Occipital lobe (tissue), 2 donors: ENCODE measurements around the gene SLC25A36. TPM values are rescaled to one million over a fixed set of nuclear protein-coding genes. Genes with fewer than 3 reads are reported as not detected.
A peak's percentile ranks its signal among the peaks of the same experiment; 100 is the strongest.
"Not testable (repeated sequence)": the region's sequence is repeated elsewhere in the genome, so short reads cannot be mapped to it uniquely, and the experiment has no call there.

ENCODE experiments used
- DNase-seq: peaks from one replicate; lab custom pipeline; 2025; lab: John Stamatoyannopoulos, UW
- total RNA-seq: library from RNA; depleted of rRNA; stranded (reverse); fragments of >200 nt; gene quantifications from one replicate; pipeline ENCODE4 v1.2.3, GENCODE V29; 2014

The SLC25A36 gene
- total RNA-seq, 1 donor from 2014 or later, result 228 TPM

DNA sequence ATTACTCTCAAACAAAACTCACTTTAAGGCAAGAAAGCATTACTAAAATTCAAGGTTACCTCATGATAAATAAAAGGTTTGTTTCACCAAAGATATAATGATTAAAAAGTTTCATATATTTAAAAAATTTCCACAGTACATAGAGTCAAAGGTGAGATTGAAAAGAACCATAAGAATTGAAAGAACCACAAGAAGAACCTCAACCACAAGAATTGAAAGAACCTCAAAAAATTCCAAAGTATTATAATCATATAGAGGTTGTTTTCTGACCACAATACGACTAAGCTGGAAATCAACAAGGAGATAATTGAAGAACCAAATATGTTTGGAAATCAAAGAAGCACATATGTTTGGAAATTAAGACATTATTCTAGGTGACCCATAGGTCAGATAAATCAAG lies 52.7 kb downstream of the SLC25A36 start:
- no peak for DNase-seq

GRCh38 chr3:140994861-140995260 lies 53.2 kb downstream of the SLC25A36 start:
- DNase-seq, result not testable (repeated sequence)

DNA sequence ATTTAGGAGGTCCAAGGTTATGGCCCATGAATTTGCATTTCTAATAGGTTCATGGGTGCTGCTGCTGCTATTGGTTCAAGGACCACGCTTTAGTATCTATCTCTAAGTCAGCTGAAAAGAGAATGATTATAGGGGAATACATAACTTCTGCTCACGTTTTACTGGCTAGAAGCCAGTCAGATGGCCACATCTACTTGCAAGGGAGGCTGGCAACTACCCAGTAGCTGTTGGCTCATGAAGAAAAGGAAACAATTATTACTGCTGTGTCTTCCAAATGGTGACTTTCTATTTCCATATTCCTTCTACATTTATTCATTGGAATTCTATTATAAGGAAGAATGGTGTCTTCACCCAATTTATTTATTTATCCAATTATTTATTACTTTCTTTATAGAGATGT lies 54.2 kb downstream of the SLC25A36 start:
- DNase-seq, result no peak

- peak; percentile 19 for DNase-seq
Measured at GRCh38 chr3:141000027-141000663, 58.5 kb downstream of the SLC25A36 start.

DNA sequence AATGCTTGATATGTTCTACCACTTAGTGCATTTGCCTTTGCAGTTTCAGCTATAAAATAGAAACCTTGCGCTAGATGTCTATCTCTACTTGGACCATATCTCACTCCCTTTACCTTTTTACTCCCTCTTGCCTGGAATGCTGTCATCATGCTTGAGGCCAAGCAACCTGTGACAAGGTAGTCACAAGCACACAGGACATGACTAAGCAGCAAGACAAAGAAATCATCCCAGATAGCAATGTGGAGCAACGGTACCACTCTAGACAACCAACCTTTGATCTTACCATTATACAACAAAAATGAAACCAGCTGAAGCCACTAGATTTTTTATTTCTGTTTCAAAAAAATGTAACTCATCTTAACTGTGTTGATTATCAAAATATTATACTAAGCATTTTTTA lies 59.0 kb downstream of the SLC25A36 start:
- DNase-seq, result no peak

DNA sequence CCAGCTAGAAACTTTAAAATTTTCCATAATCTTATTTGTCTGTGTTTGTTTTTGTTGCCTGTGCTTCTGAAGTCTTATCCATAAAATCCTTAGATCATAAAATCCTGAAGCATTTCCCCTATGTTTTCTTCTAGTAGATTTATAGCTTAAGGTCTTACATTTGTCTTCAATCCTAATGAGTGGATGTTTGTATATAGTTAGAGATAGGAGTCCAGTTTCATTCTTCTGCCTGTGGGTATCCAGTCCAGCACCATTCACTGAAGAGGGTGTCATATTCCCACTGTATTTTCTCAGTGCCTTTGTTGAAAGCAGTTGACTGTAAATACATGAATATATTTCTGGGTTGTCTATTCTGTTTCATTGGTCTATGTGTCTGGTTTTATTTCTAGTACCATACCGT lies 64.7 kb downstream of the SLC25A36 start:
- no peak for DNase-seq

DNA sequence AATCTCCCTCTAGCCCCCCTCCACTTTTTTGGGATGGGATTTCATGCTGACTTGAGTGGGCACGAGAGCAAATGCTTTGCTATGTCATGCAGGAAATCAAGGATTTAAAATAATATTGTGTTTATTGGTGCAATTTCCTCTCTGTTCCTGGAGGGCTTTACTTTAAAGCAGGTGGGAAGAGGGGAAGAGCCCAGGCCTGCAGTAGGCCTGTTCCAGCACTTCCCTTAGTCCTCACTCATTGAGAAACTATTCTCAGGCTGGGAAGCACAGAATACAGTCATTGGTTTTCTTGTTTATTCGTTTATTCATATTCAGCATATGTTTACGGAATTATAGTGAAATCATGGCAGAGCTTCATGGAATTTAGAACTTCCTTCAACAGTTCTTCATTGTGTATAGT lies 67.9 kb downstream of the SLC25A36 start:
- no peak for DNase-seq

DNA sequence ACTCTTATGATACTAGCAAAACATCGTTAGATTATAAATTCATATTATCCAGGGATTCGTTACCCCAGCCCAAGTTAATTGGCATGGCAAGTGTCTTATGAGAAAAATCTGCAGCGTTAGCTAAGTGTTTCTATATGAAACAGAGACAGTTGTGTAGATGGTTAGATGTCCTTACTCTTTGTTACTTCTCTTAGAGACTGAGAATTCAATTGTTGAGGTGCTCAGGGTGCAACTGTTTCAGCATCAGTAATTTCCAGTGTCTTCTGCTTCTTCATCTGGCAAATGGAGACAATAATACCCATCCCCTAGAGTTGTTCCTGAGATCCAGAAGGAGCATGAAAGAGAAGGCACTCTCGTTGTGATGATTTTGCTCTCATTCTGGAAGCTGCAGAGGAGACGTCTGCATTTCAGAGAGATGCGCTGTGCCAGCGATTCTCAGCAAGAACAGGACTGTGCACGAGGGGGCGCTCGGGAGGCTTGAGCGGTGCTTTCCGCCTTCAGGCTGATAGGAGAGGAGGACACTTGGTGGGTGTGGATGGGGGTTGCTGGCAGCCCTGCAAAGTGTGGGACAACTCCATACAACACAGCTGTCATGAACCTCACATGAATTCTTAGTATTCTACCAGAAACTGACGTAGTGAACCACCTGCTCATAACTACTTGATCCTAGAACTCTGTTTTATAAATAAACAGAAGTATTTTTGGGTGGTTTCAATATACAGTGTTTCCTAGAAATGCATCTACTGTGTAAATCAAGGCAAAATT lies 69.8 kb downstream of the SLC25A36 start:
- DNase-seq, result peak; percentile 61

- DNase-seq, result no peak
Measured at GRCh38 chr3:141011997-141012262, 70.3 kb downstream of the SLC25A36 start.

DNA sequence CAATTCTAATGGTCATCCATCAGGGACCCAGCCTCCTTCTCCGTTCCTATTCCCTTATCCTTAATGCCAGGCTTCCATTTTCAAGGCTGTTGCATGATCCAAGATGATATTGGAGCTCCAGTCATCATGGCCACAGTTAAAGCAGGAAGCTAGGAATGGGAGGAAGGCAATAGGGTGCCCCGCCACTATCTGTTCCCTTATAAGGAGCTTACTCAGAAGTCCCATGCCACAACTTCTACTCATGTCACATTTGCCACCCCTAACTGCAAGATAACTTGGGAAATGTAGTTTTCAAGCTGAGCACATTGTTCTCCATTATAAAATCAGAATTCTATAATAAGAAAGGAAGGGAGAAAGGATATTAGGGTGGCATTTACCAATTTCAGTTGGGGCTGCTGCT lies 70.9 kb downstream of the SLC25A36 start:
- DNase-seq, result no peak

DNA sequence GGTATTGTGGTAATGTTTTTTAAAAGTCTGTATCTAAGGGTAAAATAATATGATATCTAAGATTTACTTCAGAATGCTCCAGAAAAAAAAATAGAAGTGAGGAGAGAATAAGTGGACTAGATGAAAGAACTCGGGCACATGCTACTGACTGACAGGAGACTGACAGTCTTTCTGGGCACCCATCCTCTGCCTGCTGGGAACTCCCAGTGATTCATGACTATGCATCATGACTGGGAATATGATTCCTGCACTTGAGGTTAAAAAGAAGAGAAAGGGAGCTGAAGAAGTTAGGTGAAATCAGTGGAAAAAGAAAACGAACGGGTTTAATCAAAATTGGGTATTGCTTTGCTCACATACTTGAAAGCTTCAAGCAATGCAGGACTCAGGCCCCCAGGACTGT lies 73.8 kb downstream of the SLC25A36 start:
- DNase-seq, result no peak

DNA sequence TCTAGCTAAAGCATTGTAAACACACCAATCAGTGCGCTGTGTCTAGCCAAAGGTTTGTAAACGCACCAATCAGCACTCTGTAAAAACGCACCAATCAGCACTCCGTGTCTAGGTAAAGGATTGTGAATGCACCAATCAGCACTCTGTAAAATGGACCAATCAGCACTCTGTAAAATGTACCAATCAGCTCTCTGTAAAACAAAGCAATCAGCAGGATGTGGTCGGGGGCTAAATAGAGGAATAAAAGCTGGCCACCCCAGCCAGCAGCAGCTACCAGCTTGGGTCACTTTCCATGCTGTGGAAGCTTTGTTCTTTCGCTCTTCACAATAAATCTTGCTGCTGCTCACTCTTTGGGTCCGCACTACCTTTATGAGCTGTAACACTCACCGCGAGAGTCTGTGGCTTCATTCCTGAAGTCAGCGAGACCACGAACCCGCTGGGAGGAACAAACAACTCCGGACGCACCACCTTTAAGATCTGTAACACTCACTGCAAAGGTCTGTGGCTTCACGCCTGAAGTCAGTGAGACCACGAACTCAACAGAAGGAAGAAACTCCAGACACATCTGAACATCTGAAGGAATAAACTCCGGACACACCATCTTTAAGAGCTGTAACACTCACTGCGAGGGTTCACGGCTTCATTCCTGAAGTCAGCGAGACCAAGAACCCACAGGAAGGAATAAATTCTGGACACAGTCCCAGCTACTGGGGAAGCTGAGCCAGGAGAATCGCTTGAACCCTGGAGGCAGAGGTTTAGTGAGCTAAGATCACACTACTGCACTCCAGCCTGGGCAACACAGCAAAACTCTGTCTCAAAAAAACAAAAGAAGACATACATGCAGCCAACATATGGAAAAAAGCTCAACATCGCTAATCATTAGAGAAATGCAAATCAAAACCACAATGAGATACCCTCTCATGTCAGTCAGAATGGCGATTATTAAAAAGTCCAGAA lies 76.0 kb downstream of the SLC25A36 start:
- DNase-seq, result not testable (repeated sequence)

GRCh38 chr3:141019244-141019643 lies 77.6 kb downstream of the SLC25A36 start:
- DNase-seq, result no peak

- no peak for DNase-seq
Measured at GRCh38 chr3:141020143-141020830, 78.7 kb downstream of the SLC25A36 start.

DNA sequence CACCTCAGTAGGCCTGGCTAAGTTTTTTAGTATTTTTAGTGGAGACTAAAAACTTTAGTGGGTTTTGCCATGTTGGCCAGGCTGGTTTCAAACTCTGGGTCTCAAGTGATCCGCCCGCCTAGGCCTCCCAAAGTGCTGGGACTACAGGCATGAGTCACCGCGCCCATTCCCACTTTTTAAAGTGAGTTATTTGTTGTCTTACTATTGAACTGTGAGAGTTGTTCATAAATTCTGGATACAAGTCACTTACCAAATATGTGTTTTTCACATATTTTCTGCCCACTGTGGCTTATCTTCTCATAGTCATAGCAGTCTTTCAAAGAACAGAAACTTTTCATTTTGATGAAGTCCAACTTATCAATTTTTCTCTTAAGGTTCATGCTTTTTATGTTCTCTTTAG lies 79.6 kb downstream of the SLC25A36 start:
- no peak for DNase-seq

Other genes starting within 250 kb of the SLC25A36 start
- 8.3 TPM for gene SPSB4, start 109.5 kb downstream of the SLC25A36 start, total RNA-seq